GM19023 (cell line): ENCODE measurements around the gene SIVA1.

Source experiments
- ATAC-seq: cut with Tn5 transposase; IDR thresholded peaks from one replicate; pipeline ENCODE4 v1.9.1; 2021; ENCODE audit warnings: mild to moderate bottlenecking, moderate library complexity; ENCODE audit not compliant: unreplicated experiment

SIVA1 gene

DNA sequence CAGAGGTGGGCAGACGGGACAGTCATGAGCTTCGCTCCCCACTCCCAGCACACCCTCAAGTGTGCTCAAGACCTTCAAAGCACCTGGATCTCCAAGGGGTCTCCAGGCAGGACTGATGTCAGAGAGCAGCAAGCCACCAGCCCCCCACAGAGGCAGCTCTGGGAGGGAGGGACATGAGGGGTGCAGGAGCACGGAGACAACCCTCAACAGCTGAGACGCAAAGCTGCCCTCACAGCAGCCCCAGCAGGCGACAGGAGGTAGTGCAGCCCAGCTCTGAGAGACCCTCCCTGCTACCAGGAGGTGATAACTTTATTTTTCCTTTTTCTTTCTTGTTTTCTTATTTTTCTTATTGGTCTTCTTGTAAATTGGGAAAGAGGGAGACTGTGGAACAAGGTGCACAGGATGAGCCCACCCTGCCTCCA, 17.9 kb downstream of the SIVA1 start:
- no peak for ATAC-seq

- no peak for ATAC-seq
Measured at GRCh38 chr14:104771374-104771773, 18.4 kb downstream of the SIVA1 start.

DNA sequence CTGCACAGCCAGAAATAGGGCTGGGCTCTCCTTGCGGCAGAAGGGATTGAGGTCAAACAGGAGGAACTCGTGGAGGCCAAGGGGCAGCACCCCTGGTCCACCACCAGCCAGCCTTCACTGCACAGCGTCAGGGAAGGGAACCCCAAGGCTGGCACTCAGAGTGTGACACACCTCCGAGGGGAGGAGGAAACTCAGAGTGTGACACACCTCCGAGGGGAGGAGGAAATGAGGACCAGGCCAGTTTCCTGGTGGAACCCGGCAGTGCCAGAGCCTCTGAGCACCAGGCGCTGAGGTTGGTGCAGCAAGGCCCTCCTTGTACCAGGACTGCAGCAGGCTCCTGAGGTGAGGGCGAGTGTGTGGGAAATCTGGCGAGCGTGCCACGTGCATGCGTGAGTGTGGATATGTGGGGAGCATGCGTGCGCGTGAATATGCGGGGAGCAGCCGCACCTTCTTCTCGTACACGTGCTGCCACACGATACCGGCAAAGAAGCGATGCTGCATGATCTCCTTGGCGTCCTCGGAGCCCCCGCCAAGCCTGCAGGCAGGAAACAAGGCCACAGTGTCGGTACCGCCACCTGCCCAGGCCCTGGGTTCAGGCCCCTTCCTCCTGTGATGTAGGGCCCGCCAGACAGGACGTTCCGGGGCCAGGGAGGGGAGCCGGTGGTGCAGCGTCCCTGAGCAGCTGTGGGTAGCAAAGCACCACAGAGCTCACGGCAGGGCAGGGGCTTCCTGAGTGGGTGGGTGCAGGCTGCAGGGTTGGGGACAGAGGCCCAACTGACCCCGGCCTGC, 19.2 kb downstream of the SIVA1 start:
- ATAC-seq, result no peak

DNA sequence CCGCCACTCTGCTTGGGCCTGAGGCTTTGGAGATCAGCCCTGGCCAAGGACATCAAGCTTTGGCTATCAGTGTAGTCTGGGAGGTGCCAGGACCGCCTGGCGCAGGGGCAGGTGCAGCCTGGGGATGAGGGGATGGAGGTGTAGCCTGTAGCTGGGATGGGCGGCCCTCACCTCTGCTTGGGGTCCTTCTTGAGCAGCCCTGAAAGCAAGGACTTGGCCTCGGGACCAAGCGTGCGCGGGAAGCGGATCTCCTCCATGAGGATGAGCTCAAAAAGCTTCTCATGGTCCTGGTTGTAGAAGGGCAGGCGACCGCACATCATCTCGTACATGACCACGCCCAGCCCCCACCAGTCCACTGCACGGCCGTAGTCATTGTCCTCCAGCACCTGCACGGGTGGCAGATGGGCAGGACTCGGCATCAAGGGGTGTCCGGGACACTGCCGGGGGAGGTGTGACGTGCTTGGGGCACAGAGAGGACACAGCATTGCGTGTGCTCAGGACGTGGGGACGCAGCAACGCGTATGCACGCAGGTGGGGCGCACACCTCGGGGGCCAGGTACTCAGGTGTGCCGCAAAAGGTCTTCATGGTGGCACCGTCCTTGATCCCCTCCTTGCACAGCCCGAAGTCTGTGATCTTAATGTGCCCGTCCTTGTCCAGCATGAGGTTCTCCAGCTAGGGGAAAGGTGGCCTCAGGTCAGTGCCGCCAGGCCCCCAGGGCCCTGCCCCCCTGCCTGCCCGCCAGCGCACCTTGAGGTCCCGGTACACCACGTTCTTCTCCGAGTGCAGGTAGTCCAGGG, 20.0 kb downstream of the SIVA1 start:
- no peak for ATAC-seq

DNA sequence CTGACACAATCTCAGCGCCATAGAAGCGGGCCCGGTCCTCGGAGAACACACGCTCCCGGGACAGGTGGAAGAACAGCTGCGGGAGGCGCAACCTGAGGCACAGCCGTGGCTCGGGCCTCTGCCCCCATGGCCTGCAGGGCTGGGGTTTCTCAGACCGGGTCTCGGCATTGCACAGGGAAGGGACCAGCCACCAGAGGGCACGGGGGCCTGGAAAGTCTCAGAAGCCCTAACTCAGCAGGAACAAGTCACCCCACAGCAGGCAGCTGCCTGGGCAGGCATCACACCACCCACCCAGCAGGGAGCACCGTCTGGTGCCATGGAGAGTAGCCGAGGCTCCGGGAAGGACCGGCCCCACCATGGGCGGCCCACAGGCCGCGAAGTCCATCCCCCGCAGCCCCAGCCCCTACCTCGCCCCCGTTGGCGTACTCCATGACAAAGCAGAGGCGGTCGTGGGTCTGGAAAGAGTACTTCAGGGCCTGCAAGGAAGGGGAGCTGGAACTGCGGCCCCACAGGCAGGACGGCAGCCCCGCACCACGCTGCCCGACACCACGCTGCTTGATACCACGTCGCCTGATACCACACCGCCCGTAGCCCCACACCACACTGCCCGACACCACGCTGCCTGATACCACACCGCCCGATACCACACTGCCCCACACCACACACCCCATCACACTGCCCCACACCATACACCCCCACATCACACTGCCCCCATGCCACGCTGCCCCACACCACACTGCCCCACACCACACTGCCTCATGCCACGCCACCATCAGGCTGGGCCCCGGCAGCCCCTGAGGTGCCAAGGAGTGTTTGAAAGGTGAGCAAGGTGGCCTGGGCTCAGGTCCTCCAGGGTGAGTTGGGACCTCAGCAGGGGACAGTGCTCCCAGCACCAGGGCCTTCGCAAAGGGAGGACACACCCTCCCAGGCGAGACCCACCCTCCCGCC, 20.8 kb downstream of the SIVA1 start:
- no peak for ATAC-seq

DNA sequence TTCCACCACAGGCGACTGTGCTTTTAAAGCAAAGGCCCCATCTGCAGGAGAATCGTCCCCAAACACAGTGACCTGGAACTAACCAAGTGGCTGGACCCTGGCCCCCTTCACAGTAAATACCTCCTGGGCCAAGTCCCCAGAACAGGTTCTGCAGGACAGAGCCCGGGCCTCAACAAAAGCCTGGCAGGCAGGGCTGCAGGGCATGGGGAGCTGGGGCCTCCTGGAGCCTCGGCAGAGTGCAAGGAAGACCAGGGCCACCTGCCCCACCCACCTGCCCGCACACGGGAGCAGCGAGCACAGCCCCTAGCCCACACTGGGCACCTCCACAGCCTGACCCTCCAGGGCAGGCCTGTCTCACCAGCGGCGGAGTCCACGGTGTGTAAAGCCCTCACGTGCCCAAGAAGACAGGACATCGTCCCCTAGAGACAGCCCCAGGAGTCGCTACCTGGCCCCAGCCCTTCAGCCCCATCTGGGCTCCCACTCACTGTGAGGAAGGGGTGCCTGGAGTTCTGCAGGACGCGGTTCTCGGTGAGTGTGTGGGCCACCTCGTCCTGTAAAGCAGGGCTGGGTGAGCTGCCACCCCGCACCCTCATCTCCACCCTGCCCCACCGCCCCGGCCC, 21.6 kb downstream of the SIVA1 start:
- ATAC-seq, result no peak

- ATAC-seq, result no peak
Measured at GRCh38 chr14:104775073-104775489, 22.1 kb downstream of the SIVA1 start.

GRCh38 chr14:104776481-104776880, 23.5 kb downstream of the SIVA1 start:
- ATAC-seq, result no peak

DNA sequence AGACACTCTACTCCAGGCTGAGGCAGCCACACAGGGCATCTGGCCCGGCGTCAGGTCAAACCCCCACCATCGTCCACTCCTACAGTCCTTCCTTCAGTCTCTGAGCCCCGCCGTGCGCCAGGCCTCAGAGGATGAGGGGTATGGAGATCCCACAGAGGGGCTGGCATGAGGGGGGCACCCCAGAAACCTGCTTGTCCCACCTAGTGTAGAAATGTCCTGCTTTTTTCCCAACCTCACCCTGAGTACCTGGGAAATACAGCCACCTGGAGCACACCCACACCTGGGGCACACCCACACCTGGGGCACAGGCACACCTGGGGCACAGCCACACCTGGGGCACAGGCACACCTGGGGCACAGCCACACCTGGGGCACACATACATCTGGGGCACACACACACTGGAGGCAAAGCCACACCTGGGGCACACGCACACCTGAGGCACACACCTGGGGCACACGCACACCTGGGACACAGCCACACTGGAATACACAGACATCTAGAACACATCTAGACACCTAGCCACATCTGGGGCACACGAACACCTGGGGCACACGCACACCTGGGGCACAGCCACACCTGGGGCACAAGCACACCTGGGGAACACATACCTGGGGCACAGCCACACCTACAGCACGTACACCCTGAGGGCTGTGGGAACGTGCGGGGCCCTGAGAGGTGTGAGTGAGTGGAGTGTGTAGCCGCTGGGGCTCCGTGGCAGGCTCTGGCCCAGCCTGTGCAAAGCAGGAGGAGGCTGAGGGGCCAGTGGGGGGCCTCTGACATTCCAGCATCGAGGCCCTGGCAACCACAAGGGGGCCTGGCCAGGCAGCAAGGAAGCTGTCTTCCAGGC, 24.2 kb downstream of the SIVA1 start:
- ATAC-seq, result no peak

DNA sequence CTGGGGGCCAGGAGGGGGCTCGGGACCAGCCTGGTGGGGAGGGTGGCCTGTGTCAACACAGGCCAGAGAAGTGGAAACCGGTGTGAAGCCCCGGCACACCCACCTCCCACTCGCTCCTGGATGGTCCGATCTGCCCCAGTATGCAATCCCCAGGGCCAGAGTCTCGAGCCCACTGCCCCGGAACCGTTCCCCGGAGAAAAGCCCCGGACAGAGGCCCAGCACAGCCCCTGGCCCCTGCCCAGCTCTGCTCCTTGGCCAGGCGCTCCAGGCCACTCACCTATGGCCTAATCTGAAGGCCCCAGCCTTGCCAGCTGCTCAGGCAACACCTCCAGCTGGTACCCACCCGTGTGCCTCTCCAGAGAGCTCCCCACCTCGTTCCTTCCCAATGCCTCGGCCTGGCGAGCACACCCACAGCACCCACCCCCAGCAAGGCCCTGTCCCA, 24.9 kb downstream of the SIVA1 start:
- ATAC-seq, result no peak

DNA sequence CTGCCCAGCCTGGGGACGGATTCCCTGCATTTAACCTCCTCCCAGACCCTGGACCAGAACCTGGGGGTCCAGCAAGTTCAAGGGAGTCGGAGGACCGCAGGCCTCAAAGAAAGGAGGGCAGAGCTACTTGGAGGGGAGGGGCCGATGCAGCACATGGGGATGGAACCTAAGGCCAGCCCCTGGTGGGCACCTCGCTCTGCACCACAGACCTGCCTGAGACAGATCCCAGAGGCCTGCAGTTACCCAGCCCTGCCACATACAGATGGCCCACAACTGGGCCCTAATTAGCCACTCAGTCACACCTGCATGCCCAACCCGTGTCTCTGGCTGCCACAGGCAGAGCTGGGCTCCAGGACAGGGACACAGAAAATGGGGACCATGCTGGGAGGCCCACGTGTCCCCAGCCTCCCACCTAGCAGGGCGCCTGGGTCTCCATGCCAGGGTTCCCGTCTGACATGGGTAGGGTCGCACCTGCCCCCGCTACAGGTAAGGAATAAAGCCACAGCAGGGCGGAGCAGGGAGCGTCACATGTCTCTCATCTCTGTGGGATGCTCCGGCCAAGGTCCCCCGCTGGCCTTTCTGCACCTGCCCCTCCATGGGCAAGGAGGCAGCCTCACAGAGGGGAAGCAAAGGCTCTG, 25.9 kb downstream of the SIVA1 start:
- no peak for ATAC-seq

DNA sequence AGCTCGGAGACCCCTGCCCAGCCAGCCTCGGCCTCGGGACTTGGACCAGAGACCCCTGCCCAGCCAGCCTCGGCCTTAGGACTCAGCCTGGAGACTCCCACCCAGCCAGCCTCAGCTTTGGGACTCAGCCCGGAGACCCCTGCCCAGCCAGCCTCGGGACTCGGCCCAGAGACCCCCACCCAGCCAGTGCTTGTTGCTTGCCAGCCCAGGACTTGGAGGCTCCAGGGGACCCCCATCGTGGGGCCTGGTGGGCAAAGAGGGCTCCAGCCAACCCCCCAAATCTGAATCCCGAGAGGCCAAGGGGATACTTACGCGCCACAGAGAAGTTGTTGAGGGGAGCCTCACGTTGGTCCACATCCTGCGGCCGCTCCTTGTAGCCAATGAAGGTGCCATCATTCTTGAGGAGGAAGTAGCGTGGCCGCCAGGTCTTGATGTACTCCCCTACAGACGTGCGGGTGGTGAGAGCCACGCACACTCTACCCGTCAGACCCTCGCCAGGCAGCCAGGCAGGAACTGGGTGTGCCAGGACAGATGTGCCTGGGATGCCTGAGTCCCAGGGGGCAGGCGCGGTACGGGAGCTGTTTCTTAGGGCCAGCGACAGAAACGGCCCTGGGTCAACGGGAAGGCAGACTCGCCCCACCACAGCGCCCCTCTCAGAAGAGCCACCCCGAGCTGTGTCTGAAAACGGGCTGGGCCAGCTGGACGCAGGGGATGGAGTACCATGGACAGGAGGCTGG, 27.0 kb downstream of the SIVA1 start:
- ATAC-seq, result no peak

GRCh38 chr14:104780513-104781030, 27.6 kb downstream of the SIVA1 start:
- no peak for ATAC-seq

GRCh38 chr14:104781271-104782077, 28.5 kb downstream of the SIVA1 start:
- ATAC-seq, result no peak

DNA sequence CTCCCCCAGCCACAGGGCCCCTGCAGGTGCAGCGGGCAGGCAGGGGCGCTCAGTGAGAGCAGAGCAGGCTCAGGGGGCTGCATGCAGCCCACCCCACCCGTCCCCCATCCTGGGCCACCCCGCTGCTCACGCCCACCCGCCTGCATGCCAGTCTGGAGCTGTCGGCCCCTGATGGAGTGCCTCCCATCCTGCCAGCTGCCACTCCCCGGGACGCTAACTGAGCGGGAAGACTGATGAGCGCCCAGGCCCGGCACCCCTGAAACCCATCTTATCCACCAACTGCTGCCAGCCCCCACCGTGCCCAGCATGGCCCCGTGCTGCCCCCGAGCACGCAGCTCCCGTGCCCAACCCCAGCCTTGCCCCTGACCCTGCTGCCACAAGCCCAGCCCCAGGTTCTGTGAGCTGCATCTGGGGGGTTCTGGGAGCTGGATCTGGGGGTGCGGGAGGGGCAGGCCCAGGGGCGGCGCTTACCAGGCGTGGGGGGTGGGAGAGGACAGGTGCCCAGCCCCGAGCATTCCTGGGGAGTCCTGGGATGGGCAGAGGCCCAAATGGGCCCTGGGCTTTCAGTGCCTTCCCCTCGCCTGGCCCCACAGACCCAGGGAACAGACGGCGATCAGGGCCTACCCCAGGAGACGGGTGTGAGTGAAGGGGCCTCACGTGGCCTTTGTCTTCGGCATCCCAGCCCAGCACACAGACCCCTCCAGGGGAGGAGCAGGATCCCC, 29.3 kb downstream of the SIVA1 start:
- no peak for ATAC-seq

DNA sequence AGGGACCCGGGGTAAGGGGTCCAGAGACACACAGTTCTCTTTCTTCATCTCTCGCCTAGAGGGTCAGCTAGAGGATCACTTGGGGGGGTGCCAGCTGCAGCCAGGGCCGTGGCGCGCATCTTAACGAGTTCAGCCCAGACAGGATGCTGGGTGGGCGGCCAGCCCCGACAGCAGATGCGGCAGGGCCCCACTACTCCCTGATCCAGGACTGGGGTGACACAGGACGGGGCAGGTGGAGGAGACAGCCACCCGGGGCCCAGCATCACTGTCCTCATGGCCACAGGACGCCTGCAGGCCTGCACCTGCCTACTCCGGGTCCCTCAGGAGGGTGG, 29.8 kb downstream of the SIVA1 start:
- ATAC-seq, result no peak
